Endothelial cell of umbilical vein (primary cell): ENCODE measurements around the gene RNASEH2A. TPM values are rescaled to one million over a fixed set of nuclear protein-coding genes. Genes with fewer than 3 reads are reported as not detected.

Experiments
- BruUV-seq: library from RNA; stranded (reverse); fragments of 400-500 nt; replicated peaks from 2 replicates; lab custom pipeline; 2021; lab: Mats Ljungman, UMichigan
- CTCF ChIA-PET: fragments of 300-600, 350-600 bp; sonication (Branson Sonifier 250); formaldehyde crosslinking; loops from one replicate; lab custom pipeline; 2021; ENCODE audit warnings: antibody characterized with exemption, inconsistent platforms; lab: Charles Lee
- POLR2A ChIA-PET: fragments of 300-600, 350-600 bp; sonication (Branson Sonifier 250); formaldehyde crosslinking; loops from one replicate; lab custom pipeline; 2021; ENCODE audit warnings: antibody characterized with exemption, inconsistent platforms; lab: Charles Lee
- DNase-seq: peaks from one replicate; pipeline ENCODE4 v3.0.0-alpha.2; 2011; ENCODE audit warnings: low read depth, low spot score
- FAIRE-seq: peaks from 2 replicates; lab custom pipeline; 2011; peaks lifted over from hg19 to GRCh38; lab: Jason Lieb, UNC
- H2AFZ ChIP-seq: 2 replicates; pipeline ENCODE4 v1.6.0; 2012; ENCODE audit warnings: low read depth, low read length, control low read depth, inconsistent platforms
- H3K27ac ChIP-seq: 2 replicates; pipeline ENCODE4 v1.5.1; 2011; ENCODE audit warnings: low read depth, mild to moderate bottlenecking, control low read depth, low read length, moderate library complexity; ENCODE audit not compliant: insufficient read depth
- H3K27me3 ChIP-seq, 2 experiments: 2 replicates each; pipeline versions ENCODE4 v1.6.0 to v1.6.1; 2011; ENCODE audit warnings: low read length in 2 of 2, mixed read lengths in 1 of 2; ENCODE audit not compliant: control insufficient read depth in 2 of 2, insufficient read depth in 2 of 2
- H3K36me3 ChIP-seq, 2 experiments: 2 replicates in 1 of 2; 3 replicates in 1 of 2; pipeline ENCODE4 v1.5.1; 2011; ENCODE audit warnings: low read length in 2 of 2, mild to moderate bottlenecking in 1 of 2, moderate library complexity in 1 of 2; ENCODE audit not compliant: control insufficient read depth in 2 of 2, insufficient read depth in 2 of 2; ENCODE audit errors: extremely low read depth in 1 of 2
- H3K4me1 ChIP-seq: 3 replicates; pipeline ENCODE4 v1.5.1; 2011; ENCODE audit warnings: mild to moderate bottlenecking, low read length; ENCODE audit not compliant: control insufficient read depth, insufficient read depth; ENCODE audit errors: extremely low read depth
- H3K4me2 ChIP-seq: 2 replicates; pipeline ENCODE4 v1.6.1; 2011; ENCODE audit warnings: low read length, control low read depth, mixed read lengths; ENCODE audit not compliant: insufficient read depth
- H3K4me3 ChIP-seq, 3 experiments: fragments of 200-600 bp in 1 of 3; sonication (generic), shearing (Covaris generic) in 1 of 3; replicated peaks in 1 of 3; 2 replicates each; pipeline ENCODE4 v1.5.1; 2011 to 2016; ENCODE audit warnings: control low read depth in 3 of 3, low read length in 3 of 3, mild to moderate bottlenecking in 2 of 3, inconsistent platforms in 1 of 3, low read depth in 1 of 3, moderate library complexity in 1 of 3; ENCODE audit not compliant: insufficient read depth in 1 of 3
- H3K79me2 ChIP-seq: 2 replicates; pipeline ENCODE4 v1.6.0; 2012; ENCODE audit warnings: low read length, inconsistent platforms; ENCODE audit not compliant: control insufficient read depth, insufficient read depth
- H3K9ac ChIP-seq: replicated peaks from 2 replicates; pipeline ENCODE3; 2011; ENCODE audit warnings: low read length, control low read depth; ENCODE audit not compliant: insufficient read depth; ENCODE audit errors: extremely low read depth
- H3K9me1 ChIP-seq: replicated peaks from 3 replicates; pipeline ENCODE4 v1.6.0; 2011; ENCODE audit warnings: mild to moderate bottlenecking, low read length; ENCODE audit not compliant: control insufficient read depth, insufficient read depth; ENCODE audit errors: extremely low read depth
- H3K9me3 ChIP-seq: replicated peaks from 2 replicates; pipeline ENCODE4 v1.5.1; 2012; ENCODE audit warnings: low read length, inconsistent platforms; ENCODE audit not compliant: control insufficient read depth, insufficient read depth
- H4K20me1 ChIP-seq: replicated peaks from 2 replicates; pipeline ENCODE3; 2011; ENCODE audit warnings: mild to moderate bottlenecking, low read length; ENCODE audit not compliant: control insufficient read depth, insufficient read depth; ENCODE audit errors: extremely low read depth
- CTCF ChIP-seq, 2 donors: IDR thresholded peaks; 1 replicate in 1 of 2; 2 replicates in 1 of 2; pipeline ENCODE4 v1.5.1; 2011; ENCODE audit warnings: low read length in 2 of 2, mild to moderate bottlenecking in 2 of 2, moderate library complexity in 2 of 2, control low read depth in 1 of 2, inconsistent platforms in 1 of 2, low read depth in 1 of 2; ENCODE audit not compliant: insufficient read depth in 1 of 2; ENCODE audit errors: extremely low read depth in 1 of 2
- EZH2 ChIP-seq: IDR thresholded peaks from 2 replicates; pipeline ENCODE4 v1.6.1; 2012; ENCODE audit warnings: borderline replicate concordance, low read depth, mild to moderate bottlenecking, moderate library complexity, low read length, inconsistent platforms; ENCODE audit not compliant: severe bottlenecking
- GATA2 ChIP-seq: IDR thresholded peaks from 2 replicates; pipeline ENCODE4 v1.7.0; 2011; ENCODE audit warnings: low read depth, mild to moderate bottlenecking, moderate library complexity, mixed read lengths, low read length; ENCODE audit not compliant: insufficient read length, insufficient read depth
- MAX ChIP-seq: IDR thresholded peaks from 2 replicates; pipeline ENCODE4 v1.6.1; 2011; ENCODE audit not compliant: insufficient read depth, insufficient read length
- dilution Hi-C: fragments of 300-500 bp; cut with MboI; formaldehyde crosslinking; loops from one replicate; pipeline ENCODE4 v1.15.0; 2019; ENCODE audit warnings: low sequenced_read_pairs; ENCODE audit not compliant: extremely low pct_ligation_motif_present
- intact Hi-C: fragments of 100-400 bp; cut with micrococcal nuclease; formaldehyde crosslinking; loops from one replicate; pipeline ENCODE4 v1.10.0; 2022
- polyA plus RNA-seq, 4 experiments: library from polyadenylated mRNA; depleted of rRNA in 3 of 4; stranded (reverse) in 3 of 4; unstranded in 1 of 4; fragments of >200 nt; gene quantifications; 2 replicates each; pipeline versions ENCODE4 v1.2.1 to v1.2.3, GENCODE V29; 2011 to 2012; ENCODE audit warnings: missing spikeins in 1 of 4
- total RNA-seq: library from RNA; stranded (reverse); gene quantifications from 2 replicates; pipeline ENCODE4 v1.2.3, GENCODE V29; 2021

The RNASEH2A gene
- total and polyA plus RNA-seq, 2 donors (not counting 3 experiments of a cell fraction or from before 2014, with no cell fraction given): 25.6 to 45.4 TPM

- no peaks in the 10 kb centered on the region for H4K20me1 ChIP-seq
- no peak overlapping the region for H3K9ac ChIP-seq
- H3K4me1 ChIP-seq: peaks cover 10% of the 10 kb centered on the region
- no peaks in the 10 kb centered on the region for H3K9me1 ChIP-seq
- intact Hi-C loops (no loop called here), dilution Hi-C loops (no loop called here)
- CTCF ChIA-PET: interaction anchor here (1.1 to 10.3 kb wide), 6 partner anchors 12 to 97 kb away, joined by 3 to 387 read pairs (median 18); partner anchors contain the start of genes JUNB, PRDX2 and THSD8
- FAIRE-seq (peak; percentile 38), DNase-seq (no peak)
- H3K79me2 ChIP-seq: no peaks in the 10 kb centered on the region
- H3K27ac ChIP-seq: no peak overlapping the region
- POLR2A ChIA-PET: interaction anchor here (1.2 kb wide), 1 partner anchor 18 kb away, joined by 7 read pairs; the partner anchor contains the start of gene JUNB
- H2AFZ ChIP-seq: no peak overlapping the region
- TF ChIP-seq EZH2: no peak
- no peak for TF ChIP-seq MAX
- TF ChIP-seq GATA2: no peak
- TF ChIP-seq CTCF (IDR thresholded peaks at IDR 0.05; ENCODE audit: extremely low read depth in 1 of 2, insufficient read depth in 1 of 2, low read depth in 1 of 2, low read length in 2 of 2): peak in 1 of 2 donors; percentile 18
- no TSS peak for BruUV-seq
- H3K36me3 ChIP-seq: no peaks in the 10 kb centered on the region
- H3K27me3 ChIP-seq: no peaks in the 10 kb centered on the region
- no peak overlapping the region for H3K4me2 ChIP-seq
- no peak overlapping the region for H3K4me3 ChIP-seq
- H3K9me3 ChIP-seq: no peaks in the 10 kb centered on the region
Measured at GRCh38 chr19:12773571-12773970, 32.8 kb upstream of the RNASEH2A start.
